Measurements from ENCODE around the gene RPS19BP1.

GRCh38 chr22:39522567-39523300, 9.8 kb downstream of the RPS19BP1 start:
- TF ChIP-seq MAX (IDR thresholded peaks at IDR 0.05; ENCODE audit: low read depth), result no peak
- TF ChIP-seq SMC3 (IDR thresholded peaks at IDR 0.05; ENCODE audit: low read depth, low read length), result no peak
- TF ChIP-seq RAD21 (IDR thresholded peaks at IDR 0.05; ENCODE audit: low read length), result no peak
- TF ChIP-seq, protein P1, sequence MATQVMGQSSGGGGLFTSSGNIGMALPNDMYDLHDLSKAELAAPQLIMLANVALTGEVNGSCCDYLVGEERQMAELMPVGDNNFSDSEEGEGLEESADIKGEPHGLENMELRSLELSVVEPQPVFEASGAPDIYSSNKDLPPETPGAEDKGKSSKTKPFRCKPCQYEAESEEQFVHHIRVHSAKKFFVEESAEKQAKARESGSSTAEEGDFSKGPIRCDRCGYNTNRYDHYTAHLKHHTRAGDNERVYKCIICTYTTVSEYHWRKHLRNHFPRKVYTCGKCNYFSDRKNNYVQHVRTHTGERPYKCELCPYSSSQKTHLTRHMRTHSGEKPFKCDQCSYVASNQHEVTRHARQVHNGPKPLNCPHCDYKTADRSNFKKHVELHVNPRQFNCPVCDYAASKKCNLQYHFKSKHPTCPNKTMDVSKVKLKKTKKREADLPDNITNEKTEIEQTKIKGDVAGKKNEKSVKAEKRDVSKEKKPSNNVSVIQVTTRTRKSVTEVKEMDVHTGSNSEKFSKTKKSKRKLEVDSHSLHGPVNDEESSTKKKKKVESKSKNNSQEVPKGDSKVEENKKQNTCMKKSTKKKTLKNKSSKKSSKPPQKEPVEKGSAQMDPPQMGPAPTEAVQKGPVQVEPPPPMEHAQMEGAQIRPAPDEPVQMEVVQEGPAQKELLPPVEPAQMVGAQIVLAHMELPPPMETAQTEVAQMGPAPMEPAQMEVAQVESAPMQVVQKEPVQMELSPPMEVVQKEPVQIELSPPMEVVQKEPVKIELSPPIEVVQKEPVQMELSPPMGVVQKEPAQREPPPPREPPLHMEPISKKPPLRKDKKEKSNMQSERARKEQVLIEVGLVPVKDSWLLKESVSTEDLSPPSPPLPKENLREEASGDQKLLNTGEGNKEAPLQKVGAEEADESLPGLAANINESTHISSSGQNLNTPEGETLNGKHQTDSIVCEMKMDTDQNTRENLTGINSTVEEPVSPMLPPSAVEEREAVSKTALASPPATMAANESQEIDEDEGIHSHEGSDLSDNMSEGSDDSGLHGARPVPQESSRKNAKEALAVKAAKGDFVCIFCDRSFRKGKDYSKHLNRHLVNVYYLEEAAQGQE (IDR thresholded peaks at IDR 0.05; ENCODE audit: low read depth, low read length), result no peak
- TF ChIP-seq POLR2AphosphoS5 (IDR thresholded peaks at IDR 0.05; ENCODE audit: low read depth, low read length), result peak; percentile 88
- TF ChIP-seq CTCF (IDR thresholded peaks at IDR 0.05), result no peak
- TF ChIP-seq EP300 (IDR thresholded peaks at IDR 0.05; ENCODE audit: borderline replicate concordance in 1 of 2, low read depth in 1 of 2, low read length in 1 of 2), result no peak
- no peak for TF ChIP-seq SIN3A (IDR thresholded peaks at IDR 0.05; ENCODE audit: borderline replicate concordance, low read depth, low read length)
- TF ChIP-seq TCF12 (IDR thresholded peaks at IDR 0.05), result no peak
- TF ChIP-seq PBX3 (IDR thresholded peaks at IDR 0.05), result no peak; the same call in 1 of the 2 replicates
- TF ChIP-seq RCOR1 (IDR thresholded peaks at IDR 0.05; ENCODE audit: low read length), result no peak
- no peak for TF ChIP-seq NRF1 (IDR thresholded peaks at IDR 0.05; ENCODE audit: low read depth, low read length)

All from SK-N-SH (cell line).